GM12864 (cell line): ENCODE data around the gene IRF2.
A peak's percentile ranks its signal among the peaks of the same experiment; 100 is the strongest.

ENCODE experiments used
- DNase-seq: peaks from one replicate; pipeline ENCODE4 v3.0.0-alpha.2; 2011; ENCODE audit warnings: low read depth
- H3K4me3 ChIP-seq: 2 replicates; pipeline ENCODE4 v1.5.1; 2011; ENCODE audit warnings: mild to moderate bottlenecking, low read depth, low read length, control low read depth
- TF ChIP-seq, protein P1 (sequence below): IDR thresholded peaks from 2 replicates; pipeline ENCODE4 v1.5.1; 2011; ENCODE audit warnings: low read depth, mild to moderate bottlenecking, moderate library complexity, low read length, control low read depth, inconsistent platforms; ENCODE audit errors: missing control alignments

Gene IRF2

GRCh38 chr4:184487503-184487902 lies 13.2 kb upstream of the IRF2 start:
- no peak for DNase-seq
- no peak overlapping the region for H3K4me3 ChIP-seq
- TF ChIP-seq, protein P1, sequence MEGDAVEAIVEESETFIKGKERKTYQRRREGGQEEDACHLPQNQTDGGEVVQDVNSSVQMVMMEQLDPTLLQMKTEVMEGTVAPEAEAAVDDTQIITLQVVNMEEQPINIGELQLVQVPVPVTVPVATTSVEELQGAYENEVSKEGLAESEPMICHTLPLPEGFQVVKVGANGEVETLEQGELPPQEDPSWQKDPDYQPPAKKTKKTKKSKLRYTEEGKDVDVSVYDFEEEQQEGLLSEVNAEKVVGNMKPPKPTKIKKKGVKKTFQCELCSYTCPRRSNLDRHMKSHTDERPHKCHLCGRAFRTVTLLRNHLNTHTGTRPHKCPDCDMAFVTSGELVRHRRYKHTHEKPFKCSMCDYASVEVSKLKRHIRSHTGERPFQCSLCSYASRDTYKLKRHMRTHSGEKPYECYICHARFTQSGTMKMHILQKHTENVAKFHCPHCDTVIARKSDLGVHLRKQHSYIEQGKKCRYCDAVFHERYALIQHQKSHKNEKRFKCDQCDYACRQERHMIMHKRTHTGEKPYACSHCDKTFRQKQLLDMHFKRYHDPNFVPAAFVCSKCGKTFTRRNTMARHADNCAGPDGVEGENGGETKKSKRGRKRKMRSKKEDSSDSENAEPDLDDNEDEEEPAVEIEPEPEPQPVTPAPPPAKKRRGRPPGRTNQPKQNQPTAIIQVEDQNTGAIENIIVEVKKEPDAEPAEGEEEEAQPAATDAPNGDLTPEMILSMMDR, result no peak

GRCh38 chr4:184485279-184485678 lies 10.9 kb upstream of the IRF2 start:
- TF ChIP-seq, protein P1, result no peak
- DNase-seq, result no peak
- no peak overlapping the region for H3K4me3 ChIP-seq

DNA sequence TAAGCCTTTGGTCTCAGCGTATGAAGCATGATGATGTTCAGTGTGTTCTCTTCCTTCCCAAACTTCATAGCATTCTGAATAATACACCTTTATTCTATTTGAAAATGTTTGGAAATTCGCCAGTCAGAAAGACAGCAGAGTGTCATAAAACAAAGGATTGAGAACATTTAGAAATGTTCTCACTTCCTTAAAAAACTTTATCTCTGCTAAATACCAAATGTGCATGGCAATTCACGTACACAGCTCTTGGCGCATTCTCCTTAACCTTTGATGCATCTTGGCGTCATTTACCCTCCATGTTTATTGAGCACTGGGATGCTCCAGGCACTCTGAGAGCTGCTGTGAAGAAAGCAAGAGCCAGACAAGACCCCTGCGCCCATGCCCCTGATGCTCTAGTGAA lies 7.2 kb upstream of the IRF2 start:
- H3K4me3 ChIP-seq, result no peak overlapping the region
- TF ChIP-seq, protein P1, result no peak
- DNase-seq, result no peak

DNA sequence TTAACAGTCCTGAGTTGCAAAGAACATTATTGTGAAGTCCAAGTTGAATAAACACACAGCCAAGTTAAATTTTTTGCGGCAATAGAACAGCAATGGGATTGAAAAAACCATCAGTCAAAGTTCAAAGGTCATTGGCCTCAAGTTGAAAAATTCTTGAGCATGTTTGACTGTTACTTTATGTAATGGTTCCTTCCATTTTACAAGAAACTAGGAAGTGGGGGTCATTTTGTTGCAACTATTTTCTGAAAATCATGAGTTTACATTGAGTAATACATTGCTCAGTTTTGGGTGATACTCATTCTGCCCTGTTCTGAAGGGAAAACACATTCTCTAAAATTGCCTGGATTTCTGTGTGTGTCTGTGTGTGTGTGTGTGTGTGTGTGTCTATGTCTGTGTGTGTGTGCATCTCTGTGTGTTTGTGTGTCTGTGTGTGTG lies 5.2 kb upstream of the IRF2 start:
- TF ChIP-seq, protein P1, result no peak
- DNase-seq, result no peak
- H3K4me3 ChIP-seq, result no peak overlapping the region

DNA sequence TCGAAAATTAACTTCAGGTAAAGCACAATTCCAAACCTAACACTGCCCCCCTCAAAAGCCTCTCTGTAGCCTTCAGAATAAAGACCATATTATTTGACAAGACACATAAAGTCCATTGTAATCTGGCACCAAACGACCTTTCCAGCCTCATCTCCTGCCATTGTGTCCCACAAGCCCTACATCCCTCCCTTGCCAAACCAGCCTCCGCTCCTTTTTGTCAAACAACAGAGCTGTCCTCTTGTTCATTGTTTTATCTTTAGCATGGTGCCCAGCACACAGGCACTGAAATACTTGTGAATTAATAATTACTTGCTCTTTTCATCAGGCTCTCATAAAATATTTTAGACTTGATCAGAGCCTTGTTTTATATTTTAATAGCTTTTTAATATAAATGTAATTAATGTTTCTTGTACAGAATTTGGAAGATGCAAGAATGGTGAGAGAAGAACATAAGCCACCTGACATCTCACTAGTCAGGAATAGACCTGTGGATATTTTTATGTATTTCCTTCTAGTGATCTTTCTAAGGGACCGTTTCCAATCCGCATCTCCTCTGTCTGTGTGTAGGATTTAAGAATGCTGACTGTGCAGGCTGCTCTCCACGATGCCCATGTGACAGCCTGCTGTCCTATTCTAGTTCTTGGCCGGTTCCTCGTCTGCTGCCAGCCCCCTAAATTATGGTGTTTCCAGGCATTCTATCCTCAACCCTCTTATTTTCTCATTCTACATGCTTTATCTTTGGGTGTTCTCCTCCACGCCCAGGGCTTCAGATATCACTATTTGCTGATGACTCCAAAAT lies 3.0 kb upstream of the IRF2 start:
- no peak overlapping the region; the same call in 1 of the 2 replicates for H3K4me3 ChIP-seq
- TF ChIP-seq, protein P1, result no peak
- no peak for DNase-seq

DNA sequence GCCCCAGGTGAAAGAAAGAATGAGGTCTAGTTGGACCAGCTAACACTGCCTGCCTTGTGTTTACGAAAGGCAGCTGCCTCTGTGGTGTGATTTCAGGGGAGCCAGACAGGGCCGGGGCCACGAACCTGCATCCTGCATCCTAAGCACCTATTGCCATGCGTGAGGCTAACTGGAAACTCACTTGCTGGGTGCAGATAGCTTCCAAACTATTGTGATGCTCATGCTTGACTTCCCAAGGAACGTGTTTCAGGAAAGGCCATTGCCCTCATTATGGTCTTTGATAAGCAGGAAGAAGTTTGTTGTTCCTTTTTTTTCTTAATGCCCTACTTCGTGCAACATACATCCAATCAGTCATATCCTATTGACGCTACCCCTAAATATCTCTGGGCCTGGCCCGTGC lies 2.3 kb upstream of the IRF2 start:
- TF ChIP-seq, protein P1, result no peak
- DNase-seq, result no peak
- H3K4me3 ChIP-seq, result peak overlapping the region; percentile 75

DNA sequence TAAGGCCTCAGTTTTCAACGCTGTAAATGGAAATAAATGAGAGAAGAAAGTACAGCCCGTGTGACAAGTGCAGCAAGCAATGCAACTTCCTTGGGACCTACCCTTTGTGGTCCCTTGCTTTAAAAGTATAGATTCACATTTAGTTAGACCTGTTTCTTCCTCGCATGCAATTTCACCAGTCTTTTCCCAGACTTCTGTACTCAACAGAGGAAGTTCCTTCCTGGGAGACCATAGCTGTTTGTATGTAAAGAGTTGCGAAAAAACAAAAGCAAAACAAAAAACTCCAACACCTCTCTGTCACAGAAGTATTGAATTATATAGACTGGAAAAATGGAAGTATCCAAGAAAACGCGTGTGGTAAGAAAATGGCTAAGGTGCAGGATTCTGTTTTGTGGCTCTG lies 1.1 kb upstream of the IRF2 start:
- peak overlapping the region; percentile 75 for H3K4me3 ChIP-seq
- DNase-seq, result no peak
- TF ChIP-seq, protein P1, result no peak
